ENCODE data around the gene SFPQ. TPM values are rescaled to one million over a fixed set of nuclear protein-coding genes. Genes with fewer than 3 reads are reported as not detected.

SFPQ gene
- total RNA-seq, 1 experiment from 2014 or later = 354 TPM

GRCh38 chr1:35223084-35223630 is 30.2 kb upstream of the SFPQ start:
- DNase-seq (ENCODE audit: low spot score) (no peak), ATAC-seq (no peak)
- Mint-ChIP-seq H3K4me1 (peaks cover 31% of the 10 kb centered on the region), H3K27ac (peak overlapping the region; percentile 71; the same call in 1 of the 2 replicates), H3K36me3 (no peaks in the 10 kb centered on the region), H3K9me3 (peaks cover 5% of the 10 kb centered on the region; the same call in 1 of the 2 replicates), H3K27me3 (ENCODE audit: low read depth) (no peaks in the 10 kb centered on the region), H3K4me3 (no peak overlapping the region)
- ChIA-PET POLR2A (interaction anchor here (0.6 to 0.7 kb wide), 3 partner anchors 116 to 345 kb away, joined by 3 to 8 read pairs (median 4); no protein-coding TSS in a partner anchor), CTCF (interaction anchor here (0.7 to 2.6 kb wide), 11 partner anchors 11 to 504 kb away, joined by 3 to 17 read pairs (median 3); partner anchors contain the start of genes SFPQ and TMEM35B)
- TF ChIP-seq ZMAT4 (CRISPR knock-in tag; IDR thresholded peaks at IDR 0.05) (no peak), SMAD3 (CRISPR knock-in tag; IDR thresholded peaks at IDR 0.05; ENCODE audit: borderline replicate concordance) (no peak), E2F4 (CRISPR knock-in tag; IDR thresholded peaks at IDR 0.05; ENCODE audit: borderline replicate concordance, low read depth) (no peak), ERG (CRISPR knock-in tag; IDR thresholded peaks at IDR 0.05) (no peak), RORB (CRISPR knock-in tag; IDR thresholded peaks at IDR 0.05) (no peak), CTCF (IDR thresholded peaks at IDR 0.05) (no peak), USF1 (CRISPR knock-in tag; IDR thresholded peaks at IDR 0.05) (no peak), SP1 (CRISPR knock-in tag; conservative IDR thresholded peaks at IDR 0.05) (no peak), IRF1 (CRISPR knock-in tag; IDR thresholded peaks at IDR 0.05) (no peak), NR3C1 (CRISPR knock-in tag; conservative IDR thresholded peaks at IDR 0.05; ENCODE audit: low read depth) (no peak), ARID4B (CRISPR knock-in tag; IDR thresholded peaks at IDR 0.05; ENCODE audit: borderline replicate concordance) (no peak), JUN (CRISPR knock-in tag; IDR thresholded peaks at IDR 0.05) (no peak), CREB1 (CRISPR knock-in tag; IDR thresholded peaks at IDR 0.05) (no peak), TP53 (CRISPR knock-in tag; IDR thresholded peaks at IDR 0.05) (no peak), ATF1 (CRISPR knock-in tag; IDR thresholded peaks at IDR 0.05) (no peak), MLX (CRISPR knock-in tag; IDR thresholded peaks at IDR 0.05) (no peak), ZNF532 (CRISPR knock-in tag; IDR thresholded peaks at IDR 0.05; ENCODE audit: borderline replicate concordance) (no peak), CREM (CRISPR knock-in tag; IDR thresholded peaks at IDR 0.05) (no peak)
